H9 (cell line): Measurements from ENCODE around the gene CTNND1. TPM values are rescaled to one million over a fixed set of nuclear protein-coding genes. Genes with fewer than 3 reads are reported as not detected.

ENCODE experiments used
- DNase-seq: peaks from one replicate; pipeline ENCODE4 v3.0.0-alpha.2; 2017
- H2AFZ ChIP-seq: one replicate; pipeline ENCODE4 v1.6.1; 2013; ENCODE audit warnings: mild to moderate bottlenecking, low read length, control low read depth, moderate library complexity
- H2AK5ac ChIP-seq: 2 replicates; pipeline ENCODE4 v1.6.1; 2013; ENCODE audit warnings: low read length, control low read depth, mixed read lengths; ENCODE audit not compliant: insufficient read length
- H2BK120ac ChIP-seq: one replicate; pipeline ENCODE4 v1.6.1; 2013; ENCODE audit warnings: low read depth, mild to moderate bottlenecking, low read length, control low read depth, inconsistent platforms; ENCODE audit not compliant: poor library complexity, severe bottlenecking
- H2BK12ac ChIP-seq: 2 replicates; pipeline ENCODE4 v1.6.1; 2013; ENCODE audit warnings: low read length, control low read depth, mixed read lengths, low read depth; ENCODE audit not compliant: insufficient read length
- H2BK15ac ChIP-seq: 2 replicates; pipeline ENCODE4 v1.6.1; 2013; ENCODE audit warnings: low read depth, low read length, control low read depth
- H2BK20ac ChIP-seq: one replicate; pipeline ENCODE4 v1.6.1; 2013; ENCODE audit warnings: low read depth, mild to moderate bottlenecking, low read length, control low read depth, inconsistent platforms; ENCODE audit not compliant: poor library complexity, severe bottlenecking
- H2BK5ac ChIP-seq: 2 replicates; pipeline ENCODE4 v1.6.1; 2013; ENCODE audit warnings: low read length, control low read depth, mixed read lengths; ENCODE audit not compliant: insufficient read length
- H3K14ac ChIP-seq: 2 replicates; pipeline ENCODE4 v1.6.1; 2013; ENCODE audit warnings: low read length, control low read depth; ENCODE audit not compliant: insufficient read depth
- H3K18ac ChIP-seq: 2 replicates; pipeline ENCODE4 v1.6.1; 2013; ENCODE audit warnings: low read depth, mild to moderate bottlenecking, mixed read lengths, low read length, control low read depth; ENCODE audit not compliant: insufficient read length
- H3K23ac ChIP-seq: 2 replicates; pipeline ENCODE4 v1.6.1; 2013; ENCODE audit warnings: low read length, control low read depth, mixed read lengths, low read depth; ENCODE audit not compliant: insufficient read length
- H3K23me2 ChIP-seq: 2 replicates; pipeline ENCODE4 v1.6.1; 2013; ENCODE audit warnings: low read depth, mild to moderate bottlenecking, mixed read lengths, low read length, control low read depth; ENCODE audit not compliant: insufficient read length, poor library complexity, severe bottlenecking
- H3K27ac ChIP-seq: 2 replicates; pipeline ENCODE4 v1.5.1; 2013; ENCODE audit warnings: low read length, control low read depth, mixed read lengths, low read depth; ENCODE audit not compliant: insufficient read length
- H3K27me3 ChIP-seq: 2 replicates; pipeline ENCODE4 v1.6.1; 2013; ENCODE audit warnings: low read length, control low read depth, inconsistent platforms; ENCODE audit not compliant: insufficient read depth
- H3K4ac ChIP-seq: 2 replicates; pipeline ENCODE4 v1.6.1; 2013; ENCODE audit warnings: low read depth, mild to moderate bottlenecking, control low read depth, inconsistent platforms, low read length, moderate library complexity
- H3K4me1 ChIP-seq: 2 replicates; pipeline ENCODE4 v1.6.1; 2013; ENCODE audit warnings: low read length, control low read depth, inconsistent platforms; ENCODE audit not compliant: insufficient read depth
- H3K4me2 ChIP-seq: 2 replicates; pipeline ENCODE4 v1.6.1; 2013; ENCODE audit warnings: low read length, control low read depth, mixed read lengths; ENCODE audit not compliant: insufficient read length, insufficient read depth
- H3K56ac ChIP-seq: 2 replicates; pipeline ENCODE4 v1.6.1; 2013; ENCODE audit warnings: low read depth, mild to moderate bottlenecking, mixed read lengths, low read length, control low read depth; ENCODE audit not compliant: insufficient read length
- H3K79me1 ChIP-seq: 2 replicates; pipeline ENCODE4 v1.6.1; 2013; ENCODE audit warnings: low read depth, mild to moderate bottlenecking, moderate library complexity, low read length, control low read depth, inconsistent platforms; ENCODE audit not compliant: insufficient read depth, poor library complexity, severe bottlenecking
- H3K79me2 ChIP-seq: 2 replicates; pipeline ENCODE4 v1.6.1; 2013; ENCODE audit warnings: low read length, control low read depth, inconsistent platforms; ENCODE audit not compliant: insufficient read depth
- H3K9ac ChIP-seq: 2 replicates; pipeline ENCODE4 v1.6.1; 2013; ENCODE audit warnings: low read length, control low read depth, mixed read lengths; ENCODE audit not compliant: insufficient read length; ENCODE audit errors: extremely low read depth
- H3K9me3 ChIP-seq: one replicate; pipeline ENCODE4 v1.6.1; 2013; ENCODE audit warnings: low read depth, low read length, inconsistent platforms; ENCODE audit not compliant: control insufficient read depth
- H3T11ph ChIP-seq: one replicate; pipeline ENCODE4 v1.6.1; 2013; ENCODE audit warnings: mild to moderate bottlenecking, low read length, control low read depth, inconsistent platforms
- H4K20me1 ChIP-seq: one replicate; pipeline ENCODE4 v1.6.1; 2013; ENCODE audit not compliant: control insufficient read depth, insufficient read length, insufficient read depth
- H4K5ac ChIP-seq: 2 replicates; pipeline ENCODE4 v1.6.1; 2013; ENCODE audit warnings: low read depth, mild to moderate bottlenecking, mixed read lengths, low read length, control low read depth; ENCODE audit not compliant: insufficient read length
- H4K8ac ChIP-seq: replicated peaks from 2 replicates; pipeline ENCODE4 v1.6.1; 2013; ENCODE audit warnings: low read length, control low read depth, mixed read lengths, low read depth; ENCODE audit not compliant: insufficient read length
- H4K91ac ChIP-seq: 2 replicates; pipeline ENCODE4 v1.6.1; 2013; ENCODE audit warnings: low read depth, mild to moderate bottlenecking, moderate library complexity, mixed read lengths, low read length, control low read depth; ENCODE audit not compliant: insufficient read length
- H3K27ac Mint-ChIP-seq, 3 experiments: 2 replicates in 2 of 3; 3 replicates in 1 of 3; pipeline ENCODE4 v1.8.0; 2020 to 2021; ENCODE audit warnings: mixed read lengths in 3 of 3, mild to moderate bottlenecking in 1 of 3, moderate library complexity in 1 of 3
- H3K27me3 Mint-ChIP-seq: 2 replicates; pipeline ENCODE4 v1.8.0; 2021; ENCODE audit warnings: low read depth, mild to moderate bottlenecking, moderate library complexity, mixed read lengths
- H3K36me3 Mint-ChIP-seq, 3 experiments: 2 replicates in 2 of 3; 3 replicates in 1 of 3; pipeline ENCODE4 v1.8.0; 2020 to 2021; ENCODE audit warnings: low read depth in 3 of 3, mixed read lengths in 3 of 3; ENCODE audit not compliant: insufficient read depth in 1 of 3
- H3K4me1 Mint-ChIP-seq, 2 experiments: 2 replicates each; pipeline ENCODE4 v1.8.0; 2020; ENCODE audit warnings: mixed read lengths in 2 of 2
- H3K4me3 Mint-ChIP-seq, 2 experiments: 2 replicates in 1 of 2; 3 replicates in 1 of 2; pipeline ENCODE4 v1.8.0; 2020 to 2021; ENCODE audit warnings: mild to moderate bottlenecking in 2 of 2, mixed read lengths in 2 of 2, moderate library complexity in 1 of 2
- H3K9me3 Mint-ChIP-seq, 2 experiments: 2 replicates in 1 of 2; 3 replicates in 1 of 2; pipeline ENCODE4 v1.8.0; 2020; ENCODE audit warnings: mild to moderate bottlenecking in 2 of 2, mixed read lengths in 2 of 2, moderate library complexity in 1 of 2
- total RNA-seq: library from RNA; stranded (reverse); gene quantifications from 2 replicates; pipeline ENCODE4 v1.2.1, GENCODE V29; 2021
- TF ChIP-seq, protein P1 (sequence below): fragments of 200-600 bp; sonication (generic); conservative IDR thresholded peaks from 3 replicates; pipeline ENCODE4 v1.8.0; 2021; ENCODE audit warnings: antibody characterized with exemption, mild to moderate bottlenecking

The CTNND1 gene
- total RNA-seq, 1 experiment from 2014 or later, result 164 TPM

DNA sequence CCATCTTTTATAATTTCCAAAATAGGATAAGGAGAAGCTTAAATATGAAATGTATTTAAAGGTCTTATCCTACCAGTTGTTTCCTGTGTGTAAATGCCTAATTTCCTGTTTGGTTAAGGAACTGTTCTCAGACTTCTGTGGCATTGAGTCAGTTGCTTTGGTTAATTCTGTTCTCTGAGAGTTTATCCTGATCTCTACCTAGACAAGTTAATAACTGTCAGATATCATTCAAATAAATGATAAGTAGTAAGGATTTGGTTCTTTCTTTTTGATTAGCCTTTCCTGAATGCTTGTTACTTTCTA is 39.5 kb downstream of the CTNND1 start:
- Histone ChIP-seq H3K79me1 (peaks cover 4% of the 10 kb centered on the region), H3K18ac (no peak overlapping the region), H3K14ac (no peak overlapping the region), H2BK15ac (no peak overlapping the region), H2AFZ (no peak overlapping the region), H3K27ac (no peak overlapping the region), H3K4me1 (no peaks in the 10 kb centered on the region), H3K4me2 (no peak overlapping the region), H3K79me2 (no peaks in the 10 kb centered on the region), H3K23me2 (no peaks in the 10 kb centered on the region), H4K5ac (no peak overlapping the region), H2BK120ac (no peak overlapping the region), H3K23ac (no peak overlapping the region), H2BK12ac (no peak overlapping the region), H2BK20ac (no peak overlapping the region), H2AK5ac (no peak overlapping the region), H4K91ac (no peak overlapping the region), H3K4ac (no peak overlapping the region), H4K8ac (no peak overlapping the region), H3T11ph (no peak overlapping the region), H3K27me3 (no peaks in the 10 kb centered on the region), H4K20me1 (no peaks in the 10 kb centered on the region), H3K56ac (no peak overlapping the region), H3K9ac (no peak overlapping the region), H2BK5ac (no peak overlapping the region), H3K9me3 (no peaks in the 10 kb centered on the region)
- Mint-ChIP-seq H3K9me3 (no peaks in the 10 kb centered on the region), H3K4me3 (no peak overlapping the region), H3K27ac (no peak overlapping the region), H3K4me1 (peaks cover 17% of the 10 kb centered on the region in 2 experiments; a peak in 3 of 4 replicates), H3K27me3 (no peaks in the 10 kb centered on the region), H3K36me3 (peaks cover 47 to 75% (median 71%) of the 10 kb centered on the region in 3 experiments; a peak in 6 of 7 replicates)
- TF ChIP-seq, protein P1, sequence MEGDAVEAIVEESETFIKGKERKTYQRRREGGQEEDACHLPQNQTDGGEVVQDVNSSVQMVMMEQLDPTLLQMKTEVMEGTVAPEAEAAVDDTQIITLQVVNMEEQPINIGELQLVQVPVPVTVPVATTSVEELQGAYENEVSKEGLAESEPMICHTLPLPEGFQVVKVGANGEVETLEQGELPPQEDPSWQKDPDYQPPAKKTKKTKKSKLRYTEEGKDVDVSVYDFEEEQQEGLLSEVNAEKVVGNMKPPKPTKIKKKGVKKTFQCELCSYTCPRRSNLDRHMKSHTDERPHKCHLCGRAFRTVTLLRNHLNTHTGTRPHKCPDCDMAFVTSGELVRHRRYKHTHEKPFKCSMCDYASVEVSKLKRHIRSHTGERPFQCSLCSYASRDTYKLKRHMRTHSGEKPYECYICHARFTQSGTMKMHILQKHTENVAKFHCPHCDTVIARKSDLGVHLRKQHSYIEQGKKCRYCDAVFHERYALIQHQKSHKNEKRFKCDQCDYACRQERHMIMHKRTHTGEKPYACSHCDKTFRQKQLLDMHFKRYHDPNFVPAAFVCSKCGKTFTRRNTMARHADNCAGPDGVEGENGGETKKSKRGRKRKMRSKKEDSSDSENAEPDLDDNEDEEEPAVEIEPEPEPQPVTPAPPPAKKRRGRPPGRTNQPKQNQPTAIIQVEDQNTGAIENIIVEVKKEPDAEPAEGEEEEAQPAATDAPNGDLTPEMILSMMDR, result no peak
- no peak for DNase-seq
